Esophagus muscularis mucosa (tissue), 4 donors: ENCODE measurements around the gene DCAF10. TPM values are rescaled to one million over a fixed set of nuclear protein-coding genes. Genes with fewer than 3 reads are reported as not detected.
"Not testable (repeated sequence)": the region's sequence is repeated elsewhere in the genome, so short reads cannot be mapped to it uniquely, and the experiment has no call there.

Experiments used
- DNase-seq: peaks from one replicate; pipeline ENCODE4 v3.0.0-alpha.2; 2017; ENCODE audit errors: extremely low spot score
- H3K27ac ChIP-seq, 4 donors: fragments of 200-600 bp; sonication (generic); replicated peaks in 1 of 4; 1 replicate in 3 of 4; 2 replicates in 1 of 4; pipeline ENCODE4 v1.5.1; 2016 to 2019; ENCODE audit warnings: mild to moderate bottlenecking in 1 of 4
- H3K27me3 ChIP-seq, 4 donors: fragments of 200-600 bp; sonication (generic); one replicate each; pipeline versions ENCODE4 v1.5.1 to v1.6.0; 2016 to 2019
- H3K36me3 ChIP-seq, 4 donors: fragments of 200-600 bp; sonication (generic); one replicate each; pipeline ENCODE4 v1.5.1; 2016 to 2019
- H3K4me1 ChIP-seq, 4 donors: fragments of 200-600 bp; sonication (generic); one replicate each; pipeline ENCODE4 v1.5.1; 2016 to 2019
- H3K4me3 ChIP-seq, 4 donors: fragments of 200-600 bp; sonication (generic); 1 replicate in 2 of 4; 2 replicates in 2 of 4; pipeline ENCODE4 v1.5.1; 2016 to 2019; ENCODE audit warnings: mild to moderate bottlenecking in 4 of 4, moderate library complexity in 1 of 4
- H3K9me3 ChIP-seq, 4 donors: fragments of 200-600 bp; sonication (generic); 1 replicate in 3 of 4; 2 replicates in 1 of 4; pipeline ENCODE4 v1.5.1; 2016 to 2019
- EP300 ChIP-seq: sonication (generic); formaldehyde crosslinking; IDR thresholded peaks from one replicate; pipeline ENCODE4 v1.6.1; 2017; ENCODE audit warnings: antibody characterized with exemption
- POLR2A ChIP-seq: fragments of 450-650 bp; IDR thresholded peaks from one replicate; pipeline ENCODE4 v1.6.1; 2017; ENCODE audit warnings: antibody characterized with exemption, moderate library complexity, mild to moderate bottlenecking, low read depth
- POLR2AphosphoS5 ChIP-seq, 2 donors: sonication (generic); formaldehyde crosslinking; IDR thresholded peaks; one replicate each; pipeline ENCODE4 v1.6.1; 2017; ENCODE audit warnings: antibody characterized with exemption in 2 of 2
- WGBS: methylation state at CpG from one replicate; pipeline ENCODE4 v1.1.5; 2018; 5-methylcytosine and 5-hydroxymethylcytosine counted together
- intact Hi-C: fragments of 100-400 bp; cut with DNase I; formaldehyde crosslinking; loops from one replicate; pipeline ENCODE4 v1.15.1; 2023
- total RNA-seq, 4 donors: library from RNA; depleted of rRNA; stranded (reverse); fragments of >200 nt; gene quantifications; one replicate each; pipeline versions ENCODE4 v1.1.0 to v1.2.1, GENCODE V29; 2016
- TF ChIP-seq, protein P1 (sequence below), 3 experiments: fragments of 200-600 bp in 2 of 3; fragments of 450-650 bp in 1 of 3; sonication (generic) in 2 of 3; IDR thresholded peaks; one replicate each; pipeline ENCODE4 v1.5.1; 2017 to 2019; ENCODE audit warnings: antibody characterized with exemption in 3 of 3, mild to moderate bottlenecking in 2 of 3, moderate library complexity in 1 of 3

Gene DCAF10, protein sequence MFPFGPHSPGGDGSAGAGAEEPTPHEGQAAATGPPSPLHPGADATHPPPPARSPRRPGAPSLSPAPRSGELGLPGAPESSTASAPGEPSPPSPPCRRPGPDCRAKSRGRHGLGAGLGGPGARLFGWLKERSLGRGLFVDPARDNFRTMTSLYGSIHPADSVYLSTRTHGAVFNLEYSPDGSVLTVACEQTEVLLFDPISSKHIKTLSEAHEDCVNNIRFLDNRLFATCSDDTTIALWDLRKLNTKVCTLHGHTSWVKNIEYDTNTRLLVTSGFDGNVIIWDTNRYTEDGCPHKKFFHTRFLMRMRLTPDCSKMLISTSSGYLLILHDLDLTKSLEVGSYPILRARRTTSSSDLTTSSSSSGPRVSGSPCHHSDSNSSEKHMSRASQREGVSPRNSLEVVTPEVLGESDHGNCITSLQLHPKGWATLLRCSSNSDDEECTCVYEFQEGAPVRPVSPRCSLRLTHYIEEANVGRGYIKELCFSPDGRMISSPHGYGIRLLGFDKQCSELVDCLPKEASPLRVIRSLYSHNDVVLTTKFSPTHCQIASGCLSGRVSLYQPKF
- 10 to 100 TPM; 19.4 to 40.6 (median 36.6) TPM for total RNA-seq

DNA sequence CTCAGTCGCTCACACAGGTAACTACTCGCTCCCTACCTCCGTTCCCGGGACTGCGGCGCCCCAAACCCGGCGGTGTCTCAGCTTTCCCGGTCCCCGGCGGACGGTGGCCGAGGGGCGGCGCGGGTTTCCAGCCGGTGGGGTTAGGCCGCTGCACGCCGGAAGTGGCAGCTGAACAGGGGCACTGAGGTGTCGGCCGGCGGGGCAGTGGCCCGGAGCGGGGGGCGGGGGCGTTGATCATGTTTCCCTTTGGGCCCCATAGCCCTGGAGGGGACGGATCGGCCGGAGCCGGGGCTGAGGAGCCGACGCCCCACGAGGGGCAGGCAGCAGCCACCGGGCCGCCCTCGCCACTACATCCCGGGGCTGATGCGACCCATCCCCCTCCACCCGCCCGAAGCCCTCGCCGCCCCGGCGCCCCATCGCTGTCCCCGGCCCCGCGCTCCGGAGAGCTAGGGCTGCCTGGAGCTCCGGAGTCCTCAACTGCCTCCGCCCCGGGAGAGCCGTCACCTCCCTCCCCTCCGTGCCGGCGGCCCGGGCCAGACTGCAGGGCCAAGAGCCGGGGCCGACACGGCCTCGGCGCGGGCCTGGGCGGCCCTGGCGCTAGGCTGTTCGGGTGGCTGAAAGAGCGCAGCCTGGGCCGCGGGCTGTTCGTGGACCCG, at the start of gene DCAF10:
Gene DCAF10, plus strand, starts transcription at position 167 of the 656 bp plus-strand sequence. Its CDS starts 70 bp downstream, at position 237.
- TF ChIP-seq POLR2AphosphoS5 (IDR thresholded peaks at IDR 0.05), result peak; percentile 89
- no peak for TF ChIP-seq EP300
- peak; percentile 49 for TF ChIP-seq POLR2A
- TF ChIP-seq, protein P1, sequence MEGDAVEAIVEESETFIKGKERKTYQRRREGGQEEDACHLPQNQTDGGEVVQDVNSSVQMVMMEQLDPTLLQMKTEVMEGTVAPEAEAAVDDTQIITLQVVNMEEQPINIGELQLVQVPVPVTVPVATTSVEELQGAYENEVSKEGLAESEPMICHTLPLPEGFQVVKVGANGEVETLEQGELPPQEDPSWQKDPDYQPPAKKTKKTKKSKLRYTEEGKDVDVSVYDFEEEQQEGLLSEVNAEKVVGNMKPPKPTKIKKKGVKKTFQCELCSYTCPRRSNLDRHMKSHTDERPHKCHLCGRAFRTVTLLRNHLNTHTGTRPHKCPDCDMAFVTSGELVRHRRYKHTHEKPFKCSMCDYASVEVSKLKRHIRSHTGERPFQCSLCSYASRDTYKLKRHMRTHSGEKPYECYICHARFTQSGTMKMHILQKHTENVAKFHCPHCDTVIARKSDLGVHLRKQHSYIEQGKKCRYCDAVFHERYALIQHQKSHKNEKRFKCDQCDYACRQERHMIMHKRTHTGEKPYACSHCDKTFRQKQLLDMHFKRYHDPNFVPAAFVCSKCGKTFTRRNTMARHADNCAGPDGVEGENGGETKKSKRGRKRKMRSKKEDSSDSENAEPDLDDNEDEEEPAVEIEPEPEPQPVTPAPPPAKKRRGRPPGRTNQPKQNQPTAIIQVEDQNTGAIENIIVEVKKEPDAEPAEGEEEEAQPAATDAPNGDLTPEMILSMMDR (IDR thresholded peaks at IDR 0.05), result peak in 2 of 3 experiments; percentile 5
- Histone ChIP-seq H3K4me3 (peak within 1 kb of the TSS; percentile 80 to 95 (median 93)), H3K4me1 (peaks cover 27 to 53% (median 35%) of the 10 kb centered on the region in 4 donors), H3K27ac (peak within 1 kb of the TSS; percentile 89 to 93 (median 91)), H3K9me3 (no peaks in the 10 kb centered on the region), H3K36me3 (peaks cover 0 to 3% (median 0%) of the 10 kb centered on the region in 4 donors), H3K27me3 (no peaks in the 10 kb centered on the region)
- peak; percentile 96 for DNase-seq
- WGBS, result 0% methylated on average over 22 of the region's 72 CpGs
- intact Hi-C loops, result loop anchor here (2.0 kb wide), 1 partner anchor 16 kb away; the partner anchor contains the start of gene EXOSC3

DNA sequence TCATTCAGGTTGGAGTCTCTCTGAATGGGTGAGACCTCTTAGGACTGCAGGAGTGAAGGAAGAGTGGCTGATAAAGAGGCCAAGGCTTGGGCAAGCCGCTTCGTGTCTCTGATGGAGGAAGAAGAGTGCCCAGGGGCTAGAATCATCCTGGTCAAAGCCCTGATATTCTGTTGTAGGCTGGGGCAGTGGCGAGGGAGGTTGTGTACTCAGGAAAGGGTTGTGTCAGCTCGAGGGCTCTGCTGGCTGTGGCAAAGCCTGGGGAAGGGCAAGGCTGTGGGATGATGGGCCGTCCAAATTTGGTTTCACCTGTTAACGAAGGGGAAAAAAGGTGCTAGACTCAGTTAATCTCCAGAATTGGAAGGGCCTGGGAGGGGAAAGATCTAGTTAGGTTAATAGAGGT, 49.4 kb upstream of the DCAF10 start:
- Histone ChIP-seq H3K4me3 (no peak overlapping the region), H3K9me3 (no peaks in the 10 kb centered on the region), H3K36me3 (no peaks in the 10 kb centered on the region), H3K27me3 (no peaks in the 10 kb centered on the region), H3K27ac (no peak overlapping the region), H3K4me1 (peaks cover 14 to 27% (median 19%) of the 10 kb centered on the region in 4 donors)
- WGBS, result 74% methylated on average over 6 of the region's 6 CpGs
- TF ChIP-seq POLR2AphosphoS5 (IDR thresholded peaks at IDR 0.05) (no peak), POLR2A (no peak), EP300 (no peak)
- TF ChIP-seq, protein P1 (IDR thresholded peaks at IDR 0.05), result no peak
- intact Hi-C loops, result no loop called here
- DNase-seq, result no peak

DNA sequence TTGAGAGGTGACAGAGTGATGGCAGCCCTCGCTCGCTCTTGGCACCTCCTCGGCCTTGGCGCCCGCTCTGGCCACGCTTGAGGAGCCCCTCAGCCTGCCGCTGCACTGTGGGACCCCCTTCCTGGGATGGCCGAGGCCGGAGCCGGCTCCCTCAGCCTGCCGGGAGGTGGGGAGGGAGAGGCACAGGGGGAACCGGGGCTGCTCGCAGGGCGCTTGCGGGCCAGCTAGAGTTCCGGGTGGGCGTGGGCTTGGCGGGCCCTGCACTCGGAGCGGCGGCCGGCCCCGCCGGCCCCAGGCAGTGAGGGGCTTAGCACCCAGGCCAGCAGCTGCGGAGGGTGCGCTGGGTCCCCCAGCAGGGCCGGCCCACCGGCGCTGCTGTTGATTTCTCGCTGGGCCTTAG, 48.9 kb upstream of the DCAF10 start:
- H3K36me3 ChIP-seq, DNase-seq, H3K9me3 ChIP-seq, H3K4me3 ChIP-seq, H3K27ac ChIP-seq, intact Hi-C loops, H3K27me3 ChIP-seq: not testable (repeated sequence)
- peaks cover 14 to 27% (median 19%) of the 10 kb centered on the region in 4 donors for H3K4me1 ChIP-seq
- 92% methylated on average over 13 of the region's 30 CpGs for WGBS

DNA sequence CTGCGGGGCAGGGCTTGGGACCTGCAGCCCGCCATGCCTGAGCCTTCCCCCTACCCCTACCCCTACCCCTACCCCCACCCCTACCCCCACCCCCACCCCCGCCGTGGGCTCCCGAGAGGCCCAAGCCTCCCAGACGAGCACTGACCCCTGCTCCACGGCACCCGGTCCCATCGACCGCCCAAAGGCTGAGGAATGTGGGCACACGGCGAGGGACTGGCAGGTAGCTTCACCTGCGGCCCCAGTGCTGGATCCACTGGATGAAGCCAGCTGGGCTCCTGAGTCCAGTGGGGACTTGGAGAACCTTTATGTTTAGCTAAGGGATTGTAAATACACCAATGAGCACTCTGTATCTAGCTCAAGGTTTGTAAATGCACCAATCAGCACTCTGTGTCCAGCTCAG, 48.5 kb upstream of the DCAF10 start:
- WGBS, result 100% methylated on average over 5 of the region's 13 CpGs
- H3K27ac ChIP-seq, intact Hi-C loops: not testable (repeated sequence)

DNA sequence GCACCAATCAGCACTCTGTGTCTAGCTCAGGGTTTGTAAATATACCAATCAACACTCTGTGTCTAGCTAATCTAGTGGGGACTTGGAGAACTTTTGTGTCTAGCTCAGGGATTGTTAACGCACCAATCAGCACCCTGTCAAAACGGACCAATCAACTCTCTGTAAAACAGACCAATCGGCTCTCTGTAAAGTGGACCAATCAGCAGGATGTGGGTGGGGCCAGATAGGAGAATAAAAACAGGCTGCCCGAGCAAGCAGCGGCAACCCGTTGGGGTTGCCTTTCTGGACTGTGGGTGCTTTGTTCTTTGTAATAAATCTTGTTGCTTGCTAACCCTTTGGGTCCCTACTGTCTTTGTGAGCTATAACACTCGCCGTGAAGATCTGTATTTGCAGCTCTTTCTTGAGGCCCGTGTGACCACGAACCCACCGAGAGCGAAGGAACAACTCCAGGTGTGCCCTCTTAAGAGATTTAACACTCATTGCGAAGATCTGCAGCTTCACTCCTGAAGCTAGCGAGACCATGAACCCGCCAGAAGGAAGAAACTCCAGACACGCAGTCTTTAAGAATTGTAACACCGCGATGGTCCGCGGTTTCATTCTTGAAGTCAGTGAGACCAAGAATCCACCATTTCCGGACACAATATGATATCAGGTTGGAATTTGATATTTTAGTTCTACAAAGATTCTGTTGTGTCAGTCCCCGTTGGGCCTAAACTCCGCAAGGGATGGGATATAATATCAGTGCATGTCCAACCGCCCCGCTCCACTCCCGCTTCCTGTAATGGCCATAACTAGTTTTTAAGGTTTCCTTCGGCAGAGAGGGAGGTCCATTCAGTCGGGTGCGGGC, 47.7 kb upstream of the DCAF10 start:
- Histone ChIP-seq H3K4me1 (peaks cover 14 to 27% (median 19%) of the 10 kb centered on the region in 4 donors), H3K36me3 (no peaks in the 10 kb centered on the region), H3K4me3 (peak overlapping the region; percentile 82 to 98 (median 84)), H3K27me3 (no peaks in the 10 kb centered on the region), H3K9me3 (no peaks in the 10 kb centered on the region), H3K27ac (peak overlapping the region; percentile 80 to 88 (median 84))
- intact Hi-C loops, result no loop called here
- TF ChIP-seq, protein P1 (IDR thresholded peaks at IDR 0.05), result no peak
- TF ChIP-seq POLR2AphosphoS5 (IDR thresholded peaks at IDR 0.05) (no peak), POLR2A (no peak), EP300 (no peak)
- 92% methylated on average over 29 of the region's 29 CpGs for WGBS
- DNase-seq, result no peak

More for the DNA sequence above, 48.5 kb upstream of the DCAF10 start:
- not testable (repeated sequence) for H3K27me3 ChIP-seq, H3K9me3 ChIP-seq, DNase-seq, H3K36me3 ChIP-seq, H3K4me3 ChIP-seq
- peaks cover 14 to 27% (median 19%) of the 10 kb centered on the region in 4 donors for H3K4me1 ChIP-seq
